Liver (tissue), 9 donors: Measurements from ENCODE around the gene NTN1. TPM values are rescaled to one million over a fixed set of nuclear protein-coding genes. Genes with fewer than 3 reads are reported as not detected.

Experiments used
- DNase-seq: peaks from one replicate; pipeline ENCODE4 v3.0.0-alpha.2; 2017; ENCODE audit warnings: low spot score
- H3K27ac ChIP-seq, 2 donors: one replicate each; pipeline ENCODE4 v1.7.0; 2013; ENCODE audit warnings: inconsistent platforms in 2 of 2, low read length in 2 of 2, control low read depth in 1 of 2, low read depth in 1 of 2, mild to moderate bottlenecking in 1 of 2
- H3K27me3 ChIP-seq, 4 donors: one replicate each; pipeline versions ENCODE4 v1.6.1 to v1.7.0; 2013; ENCODE audit warnings: low read length in 3 of 4, inconsistent platforms in 1 of 4, mild to moderate bottlenecking in 1 of 4, moderate library complexity in 1 of 4; ENCODE audit not compliant: control insufficient read depth in 4 of 4, insufficient read depth in 4 of 4
- H3K36me3 ChIP-seq, 4 donors: one replicate each; pipeline versions ENCODE4 v1.6.1 to v1.7.0; 2013; ENCODE audit warnings: low read length in 3 of 4, mild to moderate bottlenecking in 3 of 4, low read depth in 1 of 4, moderate library complexity in 1 of 4; ENCODE audit not compliant: control insufficient read depth in 4 of 4, insufficient read depth in 3 of 4
- H3K4me1 ChIP-seq, 4 donors: one replicate each; pipeline versions ENCODE4 v1.6.1 to v1.7.0; 2013; ENCODE audit warnings: low read length in 3 of 4, mild to moderate bottlenecking in 3 of 4, moderate library complexity in 1 of 4; ENCODE audit not compliant: control insufficient read depth in 4 of 4, insufficient read depth in 4 of 4
- H3K4me3 ChIP-seq, 3 donors: one replicate each; pipeline versions ENCODE4 v1.6.1 to v1.7.0; 2013; ENCODE audit warnings: low read length in 3 of 3, control low read depth in 1 of 3, low read depth in 1 of 3, mild to moderate bottlenecking in 1 of 3
- H3K9ac ChIP-seq, 2 donors: one replicate each; pipeline ENCODE4 v1.7.0; 2013; ENCODE audit warnings: low read length in 2 of 2, mild to moderate bottlenecking in 2 of 2, moderate library complexity in 2 of 2, control low read depth in 1 of 2, low read depth in 1 of 2
- H3K9me3 ChIP-seq, 4 donors: one replicate each; pipeline versions ENCODE4 v1.6.1 to v1.7.0; 2013; ENCODE audit warnings: low read length in 3 of 4; ENCODE audit not compliant: control insufficient read depth in 4 of 4
- ATF3 ChIP-seq: IDR thresholded peaks from 2 replicates; pipeline ENCODE4 v1.6.1; 2016; ENCODE audit warnings: antibody characterized with exemption
- CTCF ChIP-seq: fragments of 150-350 bp; IDR thresholded peaks from 2 replicates; pipeline ENCODE4 v1.5.1; 2017; ENCODE audit warnings: improper control_type of control experiment, low read depth, low read length; ENCODE audit not compliant: missing input control
- EGR1 ChIP-seq, 2 donors: IDR thresholded peaks; 2 replicates each; pipeline ENCODE4 v1.6.1; 2016 to 2018; ENCODE audit warnings: antibody characterized with exemption in 2 of 2, low read depth in 2 of 2
- FOXA1 ChIP-seq: IDR thresholded peaks from 2 replicates; pipeline ENCODE4 v1.6.1; 2016; ENCODE audit warnings: antibody characterized with exemption
- FOXA2 ChIP-seq: IDR thresholded peaks from 2 replicates; pipeline ENCODE4 v1.6.1; 2016; ENCODE audit warnings: antibody characterized with exemption
- GABPA ChIP-seq, 2 donors: IDR thresholded peaks in 1 of 2; conservative IDR thresholded peaks in 1 of 2; 2 replicates each; pipeline ENCODE4 v1.6.1; 2016; ENCODE audit warnings: antibody characterized with exemption in 2 of 2, mild to moderate bottlenecking in 1 of 2, moderate library complexity in 1 of 2
- HNF4A ChIP-seq, 2 donors: conservative IDR thresholded peaks; 2 replicates each; pipeline ENCODE4 v1.6.1; 2016; ENCODE audit warnings: antibody characterized with exemption in 2 of 2, mild to moderate bottlenecking in 2 of 2
- HNF4G ChIP-seq: IDR thresholded peaks from 2 replicates; pipeline ENCODE4 v1.6.1; 2016; ENCODE audit warnings: antibody characterized with exemption
- JUND ChIP-seq, 2 donors: IDR thresholded peaks; 2 replicates each; pipeline ENCODE4 v1.6.1; 2016; ENCODE audit warnings: antibody characterized with exemption in 2 of 2
- NR2F2 ChIP-seq: IDR thresholded peaks from 2 replicates; pipeline ENCODE4 v1.6.1; 2016; ENCODE audit warnings: antibody characterized with exemption
- RAD21 ChIP-seq, 2 donors: IDR thresholded peaks; 2 replicates each; pipeline ENCODE4 v1.6.1; 2016; ENCODE audit warnings: antibody characterized with exemption in 2 of 2, mild to moderate bottlenecking in 2 of 2
- REST ChIP-seq: IDR thresholded peaks from 2 replicates; pipeline ENCODE4 v1.6.1; 2016; ENCODE audit warnings: antibody characterized with exemption, mild to moderate bottlenecking
- RXRA ChIP-seq, 2 donors: IDR thresholded peaks; 2 replicates each; pipeline ENCODE4 v1.6.1; 2017 to 2018; ENCODE audit warnings: antibody characterized with exemption in 2 of 2, mild to moderate bottlenecking in 1 of 2
- SP1 ChIP-seq: IDR thresholded peaks from 2 replicates; pipeline ENCODE4 v1.6.1; 2018; ENCODE audit warnings: antibody characterized with exemption, mild to moderate bottlenecking
- TAF1 ChIP-seq: conservative IDR thresholded peaks from 2 replicates; pipeline ENCODE4 v1.6.1; 2016; ENCODE audit warnings: antibody characterized with exemption, mild to moderate bottlenecking
- YY1 ChIP-seq: IDR thresholded peaks from 2 replicates; pipeline ENCODE4 v1.6.1; 2016; ENCODE audit warnings: antibody characterized with exemption, mild to moderate bottlenecking
- ZBTB33 ChIP-seq: IDR thresholded peaks from 2 replicates; pipeline ENCODE4 v1.6.1; 2016; ENCODE audit warnings: antibody characterized with exemption
- WGBS: extraction: QIAGEN DNeasy Blood & Tissue Kit; methylation state at CpG from one replicate; pipeline ENCODE4 v1.1.7; 2013; 5-methylcytosine and 5-hydroxymethylcytosine counted together
- polyA plus RNA-seq, 2 donors: library from polyadenylated mRNA; stranded (reverse) in 1 of 2; unstranded in 1 of 2; fragments of 200-250 nt in 1 of 2; fragments of >200 nt in 1 of 2; fragmentation: Nextera tagmentation in 1 of 2; extraction: Ambion mirVana in 1 of 2; gene quantifications; one replicate each; pipeline versions ENCODE4 v1.2.1 to v1.2.3, GENCODE V29; 2013 to 2015
- total RNA-seq, 2 donors: library from RNA; depleted of rRNA; stranded (reverse); fragments of >200 nt; gene quantifications; one replicate each; pipeline ENCODE4 v1.2.3, GENCODE V29; 2014
- TF ChIP-seq, protein P1 (sequence below): IDR thresholded peaks from 2 replicates; pipeline ENCODE4 v1.6.1; 2016; ENCODE audit warnings: antibody characterized with exemption
- donor health status: healthy.
- donor health status: healthy.
- donor health status: healthy.
- donor health status: healthy.
- donor health status: healthy.

Gene NTN1
- total and polyA plus RNA-seq, 4 donors = 0.14 to 8.7 (median 4.3) TPM

GRCh38 chr17:9221147-9221921, 200.0 kb downstream of the NTN1 start:
- Histone ChIP-seq H3K27ac (no peak overlapping the region), H3K9ac (no peak overlapping the region), H3K4me3 (no peak overlapping the region), H3K36me3 (peaks cover 0 to 4% (median 2%) of the 10 kb centered on the region in 4 donors), H3K27me3 (no peaks in the 10 kb centered on the region), H3K9me3 (peaks cover 0 to under 1% (median 0%) of the 10 kb centered on the region in 4 donors), H3K4me1 (no peaks in the 10 kb centered on the region)
- TF ChIP-seq ATF3 = no peak
- no peak for TF ChIP-seq FOXA1
- no peak for TF ChIP-seq JUND (IDR thresholded peaks at IDR 0.05)
- TF ChIP-seq NR2F2 = no peak
- no peak for TF ChIP-seq REST
- no peak for TF ChIP-seq RXRA (IDR thresholded peaks at IDR 0.05)
- TF ChIP-seq EGR1 (IDR thresholded peaks at IDR 0.05; ENCODE audit: low read depth in 2 of 2) = no peak
- TF ChIP-seq ZBTB33 = no peak
- TF ChIP-seq RAD21 (IDR thresholded peaks at IDR 0.05) = no peak
- no peak for TF ChIP-seq FOXA2
- TF ChIP-seq HNF4A (conservative IDR thresholded peaks at IDR 0.05) = no peak
- TF ChIP-seq SP1 = no peak
- TF ChIP-seq, protein P1, sequence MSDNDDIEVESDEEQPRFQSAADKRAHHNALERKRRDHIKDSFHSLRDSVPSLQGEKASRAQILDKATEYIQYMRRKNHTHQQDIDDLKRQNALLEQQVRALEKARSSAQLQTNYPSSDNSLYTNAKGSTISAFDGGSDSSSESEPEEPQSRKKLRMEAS = no peak
- no peak for TF ChIP-seq TAF1
- no peak for TF ChIP-seq HNF4G
- no peak for TF ChIP-seq GABPA (IDR thresholded peaks at IDR 0.05 in 1 of 2, conservative IDR thresholded peaks at IDR 0.05 in 1 of 2)
- no peak for TF ChIP-seq CTCF
- TF ChIP-seq YY1 = no peak
- no peak for DNase-seq
- 95% methylated on average over 25 of the region's 25 CpGs for WGBS
